Bronchial epithelial cell (primary cell): ENCODE results near the gene MCTP1. TPM values are rescaled to one million over a fixed set of nuclear protein-coding genes. Genes with fewer than 3 reads are reported as not detected.

Experiments
- DNase-seq: peaks from one replicate; pipeline ENCODE4 v3.0.0-alpha.2; 2010; ENCODE audit warnings: low read depth
- FAIRE-seq: peaks from 2 replicates; lab custom pipeline; 2011; peaks lifted over from hg19 to GRCh38; lab: Jason Lieb, UNC
- H3K27me3 ChIP-seq: 2 replicates; pipeline ENCODE4 v1.5.1; 2011; ENCODE audit warnings: low read length; ENCODE audit not compliant: control insufficient read depth, insufficient read depth
- H3K36me3 ChIP-seq: 2 replicates; pipeline ENCODE4 v1.5.1; 2011; ENCODE audit warnings: low read length; ENCODE audit not compliant: control insufficient read depth, insufficient read depth
- H3K4me3 ChIP-seq: 2 replicates; pipeline ENCODE4 v1.5.1; 2011; ENCODE audit warnings: mild to moderate bottlenecking, low read depth, low read length, control low read depth
- total RNA-seq: library from RNA; depleted of rRNA; stranded (reverse); fragments of >200 nt; gene quantifications from 2 replicates; pipeline ENCODE4 v1.2.1, GENCODE V29; 2014
- TF ChIP-seq, protein P1 (sequence below): IDR thresholded peaks from 2 replicates; pipeline ENCODE4 v1.5.1; 2011; ENCODE audit warnings: mild to moderate bottlenecking, moderate library complexity, low read length, control low read depth, inconsistent platforms; ENCODE audit not compliant: insufficient read depth, severe bottlenecking

Gene MCTP1
- total RNA-seq, 1 donor from 2014 or later: 17.9 TPM

DNA sequence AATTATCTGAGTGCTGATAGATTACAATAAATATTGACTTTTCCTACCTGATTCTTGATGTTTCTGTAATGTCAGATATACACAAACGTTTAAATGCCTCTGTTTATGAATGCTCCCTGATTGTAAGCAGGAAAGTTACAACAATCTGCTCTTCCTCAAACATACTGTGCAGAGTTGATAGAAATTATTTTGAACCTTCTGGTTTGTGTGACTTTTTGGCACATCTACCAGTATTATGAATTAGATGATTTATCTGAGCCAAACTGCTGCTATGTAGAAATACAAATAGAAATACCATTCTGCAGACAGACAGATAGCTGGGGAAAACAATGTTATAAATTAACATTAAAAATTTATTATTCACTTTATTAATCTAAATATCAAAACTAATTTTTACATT lies 553.4 kb downstream of the MCTP1 start:
- Histone ChIP-seq H3K36me3 (no peaks in the 10 kb centered on the region), H3K27me3 (no peaks in the 10 kb centered on the region), H3K4me3 (no peak overlapping the region)
- no peak for FAIRE-seq
- DNase-seq: no peak
- TF ChIP-seq, protein P1, sequence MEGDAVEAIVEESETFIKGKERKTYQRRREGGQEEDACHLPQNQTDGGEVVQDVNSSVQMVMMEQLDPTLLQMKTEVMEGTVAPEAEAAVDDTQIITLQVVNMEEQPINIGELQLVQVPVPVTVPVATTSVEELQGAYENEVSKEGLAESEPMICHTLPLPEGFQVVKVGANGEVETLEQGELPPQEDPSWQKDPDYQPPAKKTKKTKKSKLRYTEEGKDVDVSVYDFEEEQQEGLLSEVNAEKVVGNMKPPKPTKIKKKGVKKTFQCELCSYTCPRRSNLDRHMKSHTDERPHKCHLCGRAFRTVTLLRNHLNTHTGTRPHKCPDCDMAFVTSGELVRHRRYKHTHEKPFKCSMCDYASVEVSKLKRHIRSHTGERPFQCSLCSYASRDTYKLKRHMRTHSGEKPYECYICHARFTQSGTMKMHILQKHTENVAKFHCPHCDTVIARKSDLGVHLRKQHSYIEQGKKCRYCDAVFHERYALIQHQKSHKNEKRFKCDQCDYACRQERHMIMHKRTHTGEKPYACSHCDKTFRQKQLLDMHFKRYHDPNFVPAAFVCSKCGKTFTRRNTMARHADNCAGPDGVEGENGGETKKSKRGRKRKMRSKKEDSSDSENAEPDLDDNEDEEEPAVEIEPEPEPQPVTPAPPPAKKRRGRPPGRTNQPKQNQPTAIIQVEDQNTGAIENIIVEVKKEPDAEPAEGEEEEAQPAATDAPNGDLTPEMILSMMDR: no peak

DNA sequence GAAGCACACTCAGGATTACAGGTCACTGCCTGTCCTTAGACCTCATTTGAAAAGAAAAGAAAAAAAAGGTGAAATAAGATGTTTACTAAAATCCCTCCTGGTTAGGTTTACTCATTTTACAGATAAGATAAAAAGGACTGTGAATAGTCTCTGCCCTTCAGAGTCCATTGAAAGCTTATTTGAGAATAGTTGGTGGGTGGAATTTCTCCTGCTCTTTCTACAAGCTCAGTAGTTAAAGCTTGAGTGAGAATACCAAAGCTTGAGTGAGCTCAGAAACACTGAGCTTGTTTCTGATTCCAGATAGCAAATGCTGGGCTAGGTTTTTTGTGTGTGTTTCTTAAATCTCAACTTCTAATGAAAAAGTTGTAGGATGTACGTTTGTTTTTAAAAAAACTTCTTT lies 559.8 kb downstream of the MCTP1 start:
- DNase-seq: no peak
- Histone ChIP-seq H3K27me3 (no peaks in the 10 kb centered on the region), H3K36me3 (no peaks in the 10 kb centered on the region), H3K4me3 (no peak overlapping the region)
- TF ChIP-seq, protein P1: no peak
- FAIRE-seq: no peak

DNA sequence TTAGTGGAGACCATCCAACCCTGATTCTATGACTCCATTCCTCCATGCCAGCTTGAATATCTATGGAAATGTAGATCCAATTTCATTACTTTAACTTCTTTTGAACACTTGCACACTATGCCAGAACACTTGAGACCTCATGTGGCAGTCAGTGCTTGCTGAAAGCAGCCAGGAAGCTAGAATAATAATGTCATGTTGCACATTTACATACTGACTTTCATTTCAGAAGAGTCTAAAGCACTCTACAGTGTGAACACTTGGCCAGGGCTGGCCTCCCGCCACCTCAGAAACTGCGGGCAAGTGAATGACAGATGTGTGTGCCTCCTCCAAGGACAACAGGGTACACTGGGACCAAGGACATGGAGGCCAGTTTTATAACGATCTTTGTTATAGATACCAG lies 569.1 kb downstream of the MCTP1 start:
- DNase-seq: no peak
- FAIRE-seq: no peak
- TF ChIP-seq, protein P1: no peak
- Histone ChIP-seq H3K27me3 (no peaks in the 10 kb centered on the region), H3K4me3 (no peak overlapping the region), H3K36me3 (no peaks in the 10 kb centered on the region)

DNA sequence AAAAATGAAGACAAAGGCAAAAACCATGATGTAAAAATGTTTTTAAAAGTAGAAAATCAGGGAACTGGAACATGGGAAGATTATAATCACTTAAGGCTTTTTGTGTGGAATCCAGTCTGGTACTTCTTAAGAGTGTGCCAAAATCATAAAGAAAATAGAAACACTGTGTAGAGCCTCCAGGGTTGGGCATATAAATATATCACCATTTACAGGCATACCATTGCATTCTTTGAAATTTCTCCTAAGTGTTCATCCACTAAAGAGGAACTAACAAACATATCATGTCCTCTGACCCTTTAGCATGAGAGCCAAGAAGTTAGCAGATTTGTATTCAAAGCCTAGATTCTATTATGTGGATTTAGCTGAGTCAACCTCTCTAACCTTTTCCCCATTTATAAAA lies 573.1 kb downstream of the MCTP1 start:
- FAIRE-seq: no peak

DNA sequence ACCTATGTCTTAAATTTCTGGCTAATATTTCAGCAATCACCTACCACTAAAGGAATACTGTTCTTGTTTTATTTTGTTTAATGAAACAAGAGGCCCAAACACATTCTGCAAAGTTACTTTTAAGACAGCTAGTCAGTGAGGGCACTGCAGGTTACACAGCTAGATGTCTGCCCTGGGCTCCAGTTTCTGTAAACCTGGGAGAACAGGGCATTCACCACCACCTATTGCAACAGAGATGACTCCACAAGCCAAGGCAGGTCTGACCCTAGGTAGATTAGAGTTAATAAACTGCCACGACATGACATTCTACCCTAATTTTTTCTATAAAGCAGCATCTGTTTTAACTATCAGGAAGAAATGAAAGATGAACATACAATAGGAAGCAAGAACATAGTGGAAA lies 575.6 kb downstream of the MCTP1 start:
- TF ChIP-seq, protein P1: no peak
- FAIRE-seq (no peak), DNase-seq (peak; percentile 56)
- H3K36me3 ChIP-seq: no peaks in the 10 kb centered on the region
- no peak overlapping the region for H3K4me3 ChIP-seq
- H3K27me3 ChIP-seq: no peaks in the 10 kb centered on the region

More for the DNA sequence above, 573.1 kb downstream of the MCTP1 start:
- Histone ChIP-seq H3K4me3 (no peak overlapping the region), H3K36me3 (no peaks in the 10 kb centered on the region), H3K27me3 (no peaks in the 10 kb centered on the region)
- TF ChIP-seq, protein P1: no peak
- DNase-seq: no peak

DNA sequence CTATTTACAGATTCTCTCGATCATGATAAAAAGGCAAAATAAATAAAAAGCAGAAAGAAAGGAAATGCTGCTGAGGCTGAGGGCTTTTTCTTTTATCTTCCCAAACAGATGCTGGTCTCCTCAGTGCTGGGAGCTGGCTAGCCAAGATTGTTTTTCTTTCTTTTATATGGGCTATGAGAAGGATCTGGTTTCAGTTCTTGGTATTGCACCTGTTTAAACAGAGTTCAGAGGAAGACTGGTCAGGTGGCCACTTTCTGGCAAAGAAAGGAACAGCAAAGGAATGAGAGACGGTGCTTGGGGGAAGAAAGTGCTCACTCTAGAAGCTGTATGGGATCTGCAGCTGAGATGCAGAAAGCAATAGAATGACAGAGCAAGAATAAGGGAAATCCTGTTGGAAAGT lies 577.5 kb downstream of the MCTP1 start:
- no peaks in the 10 kb centered on the region for H3K27me3 ChIP-seq
- H3K4me3 ChIP-seq: no peak overlapping the region
- DNase-seq: no peak
- H3K36me3 ChIP-seq: no peaks in the 10 kb centered on the region
- no peak for FAIRE-seq
- TF ChIP-seq, protein P1: no peak
